PC-9 (cell line): Measurements from ENCODE around the gene TAC4.

Source experiments
- CTCF ChIP-seq: fragments of 200-600 bp; sonication (generic); conservative IDR thresholded peaks from 2 replicates; pipeline ENCODE4 v1.6.1; 2017; ENCODE audit warnings: mixed run types, antibody characterized with exemption, mild to moderate bottlenecking, moderate library complexity
- EZH2 ChIP-seq: fragments of 200-600 bp; sonication (generic); IDR thresholded peaks from 2 replicates; pipeline ENCODE4 v1.8.0; 2017; ENCODE audit warnings: antibody characterized with exemption, low read depth

GRCh38 chr17:49881054-49881402 lies 33.2 kb upstream of the TAC4 start:
- no peak for TF ChIP-seq CTCF
- no peak for TF ChIP-seq EZH2
